Peyer's patch (tissue), 4 donors: ENCODE data around the gene ATXN3. TPM values are rescaled to one million over a fixed set of nuclear protein-coding genes. Genes with fewer than 3 reads are reported as not detected.

Source experiments
- DNase-seq, 3 donors: peaks; one replicate each; pipeline ENCODE4 v3.0.0-alpha.2; 2017 to 2019
- H3K27ac ChIP-seq, 4 donors: fragments of 200-600 bp; sonication (generic); one replicate each; pipeline ENCODE4 v1.5.1; 2016 to 2019
- H3K27me3 ChIP-seq, 2 donors: fragments of 200-600 bp; sonication (generic); one replicate each; pipeline ENCODE4 v1.5.1; 2019
- H3K36me3 ChIP-seq, 3 donors: fragments of 200-600 bp; sonication (generic); one replicate each; pipeline ENCODE4 v1.5.1; 2016 to 2019
- H3K4me1 ChIP-seq, 4 donors: fragments of 200-600 bp; sonication (generic); one replicate each; pipeline ENCODE4 v1.5.1; 2016 to 2019
- H3K4me3 ChIP-seq, 4 donors: fragments of 200-600 bp; sonication (generic); 1 replicate in 3 of 4; 2 replicates in 1 of 4; pipeline ENCODE4 v1.5.1; 2016 to 2019; ENCODE audit warnings: mild to moderate bottlenecking in 1 of 4
- H3K9me3 ChIP-seq, 4 donors: fragments of 200-600 bp; sonication (generic); one replicate each; pipeline ENCODE4 v1.5.1; 2016 to 2019; ENCODE audit warnings: mild to moderate bottlenecking in 1 of 4
- CTCF ChIP-seq, 6 experiments: fragments of 450-650 bp in 4 of 6; fragments of 200-600 bp in 2 of 6; sonication (generic) in 1 of 6; IDR thresholded peaks; one replicate each; pipeline ENCODE4 v1.5.1; 2017 to 2019; ENCODE audit warnings: antibody characterized with exemption in 6 of 6, mild to moderate bottlenecking in 3 of 6, moderate library complexity in 1 of 6
- POLR2A ChIP-seq, 2 donors: fragments of 450-650 bp; IDR thresholded peaks; one replicate each; pipeline ENCODE4 v1.5.1; 2017; ENCODE audit warnings: antibody characterized with exemption in 2 of 2, mild to moderate bottlenecking in 2 of 2, moderate library complexity in 2 of 2
- total RNA-seq, 4 donors: library from RNA; depleted of rRNA; stranded (reverse); fragments of >200 nt; gene quantifications; one replicate each; pipeline ENCODE4 v1.1.0, GENCODE V29; 2016

ATXN3 gene
- total RNA-seq, 4 donors from 2014 or later = 13.3 to 156 (median 23.3) TPM

GRCh38 chr14:92033906-92034687 is 72.3 kb downstream of the ATXN3 start:
- H3K27ac ChIP-seq = peak overlapping the region in 1 of 4 donors; percentile 41
- no peaks in the 10 kb centered on the region for H3K9me3 ChIP-seq
- H3K4me3 ChIP-seq = no peak overlapping the region
- DNase-seq = no peak
- H3K4me1 ChIP-seq = peaks cover 0 to 34% (median 0%) of the 10 kb centered on the region in 4 donors
- peaks cover 0 to 32% (median 0%) of the 10 kb centered on the region in 3 donors for H3K36me3 ChIP-seq
- TF ChIP-seq POLR2A (IDR thresholded peaks at IDR 0.05) = no peak
- TF ChIP-seq CTCF (IDR thresholded peaks at IDR 0.05) = no peak
- no peaks in the 10 kb centered on the region for H3K27me3 ChIP-seq

DNA sequence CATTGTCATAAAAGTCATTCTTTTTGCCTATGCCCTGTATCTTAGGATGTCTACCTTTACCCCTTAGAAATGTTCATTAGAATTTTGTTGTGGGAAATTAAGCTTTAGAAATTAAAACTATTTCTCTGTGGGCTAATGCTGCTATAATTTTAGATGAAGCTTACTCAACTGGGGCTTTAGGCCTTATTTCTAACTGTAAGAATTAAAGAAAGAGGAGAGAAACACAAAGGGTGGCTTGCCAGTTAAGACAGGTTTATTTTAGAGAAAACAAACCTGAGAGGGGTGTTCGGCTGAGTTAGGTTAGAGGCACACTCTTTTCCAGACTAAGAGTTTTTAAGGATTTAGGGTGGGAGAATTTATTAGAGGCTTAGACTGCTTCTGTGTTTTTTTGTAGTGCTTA is 72.9 kb downstream of the ATXN3 start:
- Histone ChIP-seq H3K4me3 (no peak overlapping the region), H3K27ac (no peak overlapping the region), H3K4me1 (peaks cover 0 to 31% (median 0%) of the 10 kb centered on the region in 4 donors), H3K27me3 (no peaks in the 10 kb centered on the region), H3K9me3 (no peaks in the 10 kb centered on the region), H3K36me3 (peaks cover 0 to 32% (median 0%) of the 10 kb centered on the region in 3 donors)
- no peak for TF ChIP-seq POLR2A (IDR thresholded peaks at IDR 0.05)
- no peak for TF ChIP-seq CTCF (IDR thresholded peaks at IDR 0.05)
- no peak for DNase-seq

- H3K9me3 ChIP-seq = no peaks in the 10 kb centered on the region
- no peak for DNase-seq
- H3K27me3 ChIP-seq = no peaks in the 10 kb centered on the region
- H3K27ac ChIP-seq = no peak overlapping the region
- no peak for TF ChIP-seq POLR2A (IDR thresholded peaks at IDR 0.05)
- no peak for TF ChIP-seq CTCF (IDR thresholded peaks at IDR 0.05)
- no peak overlapping the region for H3K4me3 ChIP-seq
- H3K36me3 ChIP-seq = peaks cover 0 to 50% (median 3%) of the 10 kb centered on the region in 3 donors
- H3K4me1 ChIP-seq = no peaks in the 10 kb centered on the region
Observed at GRCh38 chr14:92026548-92027190, 79.7 kb downstream of the ATXN3 start.

DNA sequence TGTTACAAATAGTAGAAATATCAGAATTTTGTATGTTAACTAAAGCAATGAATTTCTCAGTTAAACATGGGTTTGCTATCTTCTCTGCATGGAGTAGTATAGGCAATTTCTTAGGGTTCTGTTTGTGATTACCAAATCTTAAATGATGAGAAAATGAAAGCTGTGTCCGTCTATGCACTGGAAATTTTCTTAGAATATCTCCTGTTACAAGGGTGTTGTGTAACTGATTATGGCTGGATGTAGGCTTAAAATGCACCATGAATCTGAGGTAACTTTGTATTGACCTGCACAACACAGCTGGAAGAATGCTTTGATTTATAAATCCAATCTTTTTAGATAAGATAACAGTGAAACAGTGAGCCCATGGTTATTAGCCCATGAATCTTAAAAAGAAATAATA is 84.3 kb downstream of the ATXN3 start:
- peaks cover 0 to 55% (median 3%) of the 10 kb centered on the region in 3 donors for H3K36me3 ChIP-seq
- TF ChIP-seq POLR2A (IDR thresholded peaks at IDR 0.05) (no peak), CTCF (IDR thresholded peaks at IDR 0.05) (no peak)
- H3K4me3 ChIP-seq = no peak overlapping the region
- no peaks in the 10 kb centered on the region for H3K9me3 ChIP-seq
- H3K27ac ChIP-seq = no peak overlapping the region
- H3K27me3 ChIP-seq = no peaks in the 10 kb centered on the region
- no peaks in the 10 kb centered on the region for H3K4me1 ChIP-seq
- no peak for DNase-seq

- no peaks in the 10 kb centered on the region for H3K4me1 ChIP-seq
- no peak for DNase-seq
- H3K4me3 ChIP-seq = no peak overlapping the region
- H3K36me3 ChIP-seq = peaks cover 0 to 60% (median 3%) of the 10 kb centered on the region in 3 donors
- no peaks in the 10 kb centered on the region for H3K9me3 ChIP-seq
- no peak overlapping the region for H3K27ac ChIP-seq
- H3K27me3 ChIP-seq = no peaks in the 10 kb centered on the region
- no peak for TF ChIP-seq CTCF (IDR thresholded peaks at IDR 0.05)
- TF ChIP-seq POLR2A (IDR thresholded peaks at IDR 0.05) = no peak
Observed at GRCh38 chr14:92021523-92021922, 84.9 kb downstream of the ATXN3 start.
